Measurements from ENCODE around the gene ENTPD2. TPM values are rescaled to one million over a fixed set of nuclear protein-coding genes. Genes with fewer than 3 reads are reported as not detected.
"Not testable (repeated sequence)": the region's sequence is repeated elsewhere in the genome, so short reads cannot be mapped to it uniquely, and the experiment has no call there.

ENTPD2 gene
- total RNA-seq, 3 donors from 2014 or later (not counting 1 experiment from before 2014, with no cell fraction given): not detected

GRCh38 chr9:137034709-137035506 is 19.0 kb downstream of the ENTPD2 start:
- Mint-ChIP-seq H3K27ac (peak overlapping the region; percentile 76 to 83), H3K4me1 (peaks cover 29 to 48% of the 10 kb centered on the region in 2 donors), H3K4me3 (peak overlapping the region; percentile 81), H3K27me3 (ENCODE audit: low read depth in 2 of 2) (no peaks in the 10 kb centered on the region), H3K36me3 (no peaks in the 10 kb centered on the region), H3K9me3 (no peaks in the 10 kb centered on the region)
- H3K36me3 ChIP-seq (ENCODE audit: control insufficient read depth, insufficient read depth, low read length): no peaks in the 10 kb centered on the region
- peaks cover 59% of the 10 kb centered on the region for H3K4me1 ChIP-seq (ENCODE audit: control insufficient read depth, insufficient read depth, low read length)
- H3K9me3 ChIP-seq (ENCODE audit: control insufficient read depth, insufficient read depth, low read length): no peaks in the 10 kb centered on the region
- ATAC-seq (peak; percentile 76 to 84 (median 81)), DNase-seq (peak; percentile 83 to 96)
- peak overlapping the region; percentile 69 for H3K27ac ChIP-seq (ENCODE audit: low read length)
- intact Hi-C loops (cut with micrococcal nuclease): loop anchor here (1.0 to 2.0 kb wide), 4 partner anchors 36 to 247 kb away; partner anchors contain the start of gene AJM1
- TF ChIP-seq CTCF (IDR thresholded peaks at IDR 0.05): peak; percentile 94
- peak overlapping the region; percentile 9 for H3K4me3 ChIP-seq (ENCODE audit: low read length)
- H3K27me3 ChIP-seq (ENCODE audit: control insufficient read depth, insufficient read depth, low read length): no peaks in the 10 kb centered on the region
- WGBS (ENCODE audit: insufficient coverage): under 1% methylated on average over 24 of the region's 24 CpGs

- Mint-ChIP-seq H3K27ac (peak overlapping the region; percentile 76 to 83), H3K9me3 (no peaks in the 10 kb centered on the region), H3K4me1 (peaks cover 35 to 55% of the 10 kb centered on the region in 2 donors), H3K4me3 (peak overlapping the region; percentile 85), H3K36me3 (no peaks in the 10 kb centered on the region), H3K27me3 (ENCODE audit: low read depth in 2 of 2) (no peaks in the 10 kb centered on the region)
- DNase-seq (peak in 1 of 2 donors; percentile 28), ATAC-seq (no peak)
- intact Hi-C loops (cut with micrococcal nuclease): loop anchor here (2.0 kb wide), 3 partner anchors 35 to 191 kb away; partner anchors contain the start of gene AJM1
- H3K27ac ChIP-seq (ENCODE audit: low read length): peak overlapping the region; percentile 69
- 7% methylated on average over 12 of the region's 15 CpGs for whole genome bisulfite sequencing (ENCODE audit: insufficient coverage)
- H3K4me1 ChIP-seq (ENCODE audit: control insufficient read depth, insufficient read depth, low read length): peaks cover 66% of the 10 kb centered on the region
- no peak for TF ChIP-seq CTCF (IDR thresholded peaks at IDR 0.05)
- H3K36me3 ChIP-seq (ENCODE audit: control insufficient read depth, insufficient read depth, low read length): no peaks in the 10 kb centered on the region
- H3K4me3 ChIP-seq (ENCODE audit: low read length): peak overlapping the region; percentile 16
- H3K9me3 ChIP-seq (ENCODE audit: control insufficient read depth, insufficient read depth, low read length): no peaks in the 10 kb centered on the region
- H3K27me3 ChIP-seq (ENCODE audit: control insufficient read depth, insufficient read depth, low read length): no peaks in the 10 kb centered on the region
Measured at GRCh38 chr9:137034039-137034708, 19.7 kb downstream of the ENTPD2 start.

GRCh38 chr9:137033481-137033880 is 20.4 kb downstream of the ENTPD2 start:
- Mint-ChIP-seq H3K4me3 (peak overlapping the region; percentile 85), H3K27ac (peak overlapping the region; percentile 45 to 77), H3K4me1 (peaks cover 35 to 62% of the 10 kb centered on the region in 2 donors)
- intact Hi-C loops (cut with micrococcal nuclease); H3K27me3 Mint-ChIP-seq (ENCODE audit: low read depth in 2 of 2); H3K9me3 Mint-ChIP-seq; H3K27me3 ChIP-seq (ENCODE audit: control insufficient read depth, insufficient read depth, low read length); H3K36me3 ChIP-seq (ENCODE audit: control insufficient read depth, insufficient read depth, low read length); DNase-seq; ATAC-seq; H3K27ac ChIP-seq (ENCODE audit: low read length); H3K9me3 ChIP-seq (ENCODE audit: control insufficient read depth, insufficient read depth, low read length); H3K36me3 Mint-ChIP-seq: not testable (repeated sequence)
- Histone ChIP-seq H3K4me1 (ENCODE audit: control insufficient read depth, insufficient read depth, low read length) (peaks cover 73% of the 10 kb centered on the region), H3K4me3 (ENCODE audit: low read length) (peak overlapping the region; percentile 16)
- 79% methylated on average over 5 of the region's 5 CpGs for WGBS (ENCODE audit: insufficient coverage)

- H3K27ac ChIP-seq (ENCODE audit: low read length): peak overlapping the region; percentile 1
- peak; percentile 11 to 71 (median 46) for ATAC-seq
- Mint-ChIP-seq H3K27ac (peak overlapping the region; percentile 45 to 77), H3K27me3 (ENCODE audit: low read depth in 2 of 2) (no peaks in the 10 kb centered on the region), H3K4me3 (peak overlapping the region; percentile 85), H3K4me1 (peaks cover 35 to 62% of the 10 kb centered on the region in 2 donors), H3K36me3 (no peaks in the 10 kb centered on the region), H3K9me3 (no peaks in the 10 kb centered on the region)
- no peak for TF ChIP-seq CTCF (IDR thresholded peaks at IDR 0.05)
- H3K4me3 ChIP-seq (ENCODE audit: low read length): no peak overlapping the region
- no peaks in the 10 kb centered on the region for H3K36me3 ChIP-seq (ENCODE audit: control insufficient read depth, insufficient read depth, low read length)
- H3K4me1 ChIP-seq (ENCODE audit: control insufficient read depth, insufficient read depth, low read length): peaks cover 74% of the 10 kb centered on the region
- intact Hi-C loops (cut with micrococcal nuclease): no loop called here
- no peaks in the 10 kb centered on the region for H3K27me3 ChIP-seq (ENCODE audit: control insufficient read depth, insufficient read depth, low read length)
- 53% methylated on average over 9 of the region's 10 CpGs for WGBS (ENCODE audit: insufficient coverage)
- peak in 1 of 2 donors; percentile 56 for DNase-seq
- H3K9me3 ChIP-seq (ENCODE audit: control insufficient read depth, insufficient read depth, low read length): no peaks in the 10 kb centered on the region
Measured at GRCh38 chr9:137032858-137033257, 21.0 kb downstream of the ENTPD2 start.
